Measurements from ENCODE around the gene SORCS3. TPM values are rescaled to one million over a fixed set of nuclear protein-coding genes. Genes with fewer than 3 reads are reported as not detected.

Gene SORCS3
- total RNA-seq, 2 experiments from 2014 or later = 1.7 to 2.1 TPM

DNA sequence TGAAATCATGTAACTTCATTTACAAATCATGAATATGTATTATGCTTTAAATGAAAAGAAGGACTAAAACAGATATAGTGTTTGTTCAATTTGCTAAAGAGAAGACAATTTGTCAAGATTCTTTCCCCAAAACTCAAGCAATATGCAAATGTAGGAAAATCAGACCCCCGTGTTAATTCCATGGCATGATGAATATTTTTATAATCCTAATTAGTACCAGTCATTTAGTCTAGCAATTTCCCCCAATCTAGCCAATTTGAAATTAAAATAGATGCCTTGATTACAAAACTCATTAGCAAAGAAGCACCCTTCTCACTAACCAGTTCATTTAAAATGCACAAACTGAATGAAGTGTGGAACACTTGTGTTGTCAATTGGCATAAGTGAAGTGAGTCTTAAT lies 347.6 kb downstream of the SORCS3 start:
- no peaks in the 10 kb centered on the region for H3K4me1 ChIP-seq (ENCODE audit: insufficient read depth, low read length)
- H3K4me3 Mint-ChIP-seq = no peak overlapping the region
- TF ChIP-seq, protein P1, sequence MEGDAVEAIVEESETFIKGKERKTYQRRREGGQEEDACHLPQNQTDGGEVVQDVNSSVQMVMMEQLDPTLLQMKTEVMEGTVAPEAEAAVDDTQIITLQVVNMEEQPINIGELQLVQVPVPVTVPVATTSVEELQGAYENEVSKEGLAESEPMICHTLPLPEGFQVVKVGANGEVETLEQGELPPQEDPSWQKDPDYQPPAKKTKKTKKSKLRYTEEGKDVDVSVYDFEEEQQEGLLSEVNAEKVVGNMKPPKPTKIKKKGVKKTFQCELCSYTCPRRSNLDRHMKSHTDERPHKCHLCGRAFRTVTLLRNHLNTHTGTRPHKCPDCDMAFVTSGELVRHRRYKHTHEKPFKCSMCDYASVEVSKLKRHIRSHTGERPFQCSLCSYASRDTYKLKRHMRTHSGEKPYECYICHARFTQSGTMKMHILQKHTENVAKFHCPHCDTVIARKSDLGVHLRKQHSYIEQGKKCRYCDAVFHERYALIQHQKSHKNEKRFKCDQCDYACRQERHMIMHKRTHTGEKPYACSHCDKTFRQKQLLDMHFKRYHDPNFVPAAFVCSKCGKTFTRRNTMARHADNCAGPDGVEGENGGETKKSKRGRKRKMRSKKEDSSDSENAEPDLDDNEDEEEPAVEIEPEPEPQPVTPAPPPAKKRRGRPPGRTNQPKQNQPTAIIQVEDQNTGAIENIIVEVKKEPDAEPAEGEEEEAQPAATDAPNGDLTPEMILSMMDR (IDR thresholded peaks at IDR 0.05) = no peak
- ChIA-PET POLR2A (no interaction called here), CTCF (no interaction called here)
- H3K27ac Mint-ChIP-seq = no peak overlapping the region
- no peak overlapping the region for H3K4me3 ChIP-seq (ENCODE audit: low read length)
- intact Hi-C loops (cut with DNase I, micrococcal nuclease) = no loop called here
- no peaks in the 10 kb centered on the region for H3K9me3 ChIP-seq (ENCODE audit: control insufficient read depth in 1 of 2, insufficient read depth in 1 of 2, low read length in 2 of 2)
- H3K9me3 Mint-ChIP-seq = no peaks in the 10 kb centered on the region
- H3K36me3 ChIP-seq (ENCODE audit: insufficient read depth, low read length) = no peaks in the 10 kb centered on the region
- no peaks in the 10 kb centered on the region for H3K4me1 Mint-ChIP-seq (ENCODE audit: low read depth)
- H3K27me3 Mint-ChIP-seq = no peaks in the 10 kb centered on the region
- H3K27ac ChIP-seq (ENCODE audit: low read depth in 1 of 2, low read length in 2 of 2) = no peak overlapping the region
- DNase-seq = no peak
- H3K36me3 Mint-ChIP-seq (ENCODE audit: low read depth) = no peaks in the 10 kb centered on the region
- no peaks in the 10 kb centered on the region for H3K27me3 ChIP-seq (ENCODE audit: control insufficient read depth in 1 of 2, insufficient read depth in 2 of 2, low read length in 2 of 2)
- no peak for ATAC-seq (ENCODE audit: poor library complexity)

DNA sequence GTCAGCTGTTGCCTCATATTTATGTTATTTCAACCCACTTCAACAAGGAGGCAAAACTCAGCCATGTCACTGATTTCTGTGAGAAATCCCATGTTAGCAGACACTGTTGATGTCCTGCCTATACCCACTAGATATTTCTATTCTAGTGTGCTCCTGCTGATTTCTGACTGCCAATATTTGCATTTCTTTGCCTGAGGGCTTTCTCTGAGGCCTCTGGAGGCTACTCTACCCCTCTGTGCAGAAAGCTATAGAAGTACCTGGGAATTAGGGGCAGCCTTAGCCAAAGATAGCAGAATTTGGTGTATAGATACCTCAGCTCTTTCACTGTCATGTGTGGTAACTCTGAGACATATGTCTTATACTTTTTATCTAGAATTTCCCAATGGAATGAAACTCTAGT lies 348.8 kb downstream of the SORCS3 start:
- intact Hi-C loops (cut with DNase I, micrococcal nuclease) = no loop called here
- H3K36me3 ChIP-seq (ENCODE audit: insufficient read depth, low read length) = no peaks in the 10 kb centered on the region
- no peaks in the 10 kb centered on the region for H3K4me1 ChIP-seq (ENCODE audit: insufficient read depth, low read length)
- DNase-seq (no peak), ATAC-seq (ENCODE audit: poor library complexity) (no peak)
- Mint-ChIP-seq H3K27me3 (no peaks in the 10 kb centered on the region), H3K36me3 (ENCODE audit: low read depth) (no peaks in the 10 kb centered on the region), H3K4me1 (ENCODE audit: low read depth) (no peaks in the 10 kb centered on the region), H3K9me3 (no peaks in the 10 kb centered on the region), H3K27ac (no peak overlapping the region), H3K4me3 (no peak overlapping the region)
- TF ChIP-seq, protein P1 (IDR thresholded peaks at IDR 0.05) = no peak
- H3K4me3 ChIP-seq (ENCODE audit: low read length) = no peak overlapping the region
- H3K9me3 ChIP-seq (ENCODE audit: control insufficient read depth in 1 of 2, insufficient read depth in 1 of 2, low read length in 2 of 2) = no peaks in the 10 kb centered on the region
- no peak overlapping the region for H3K27ac ChIP-seq (ENCODE audit: low read depth in 1 of 2, low read length in 2 of 2)
- no peaks in the 10 kb centered on the region for H3K27me3 ChIP-seq (ENCODE audit: control insufficient read depth in 1 of 2, insufficient read depth in 2 of 2, low read length in 2 of 2)
- POLR2A ChIA-PET = no interaction called here
- CTCF ChIA-PET = no interaction called here

DNA sequence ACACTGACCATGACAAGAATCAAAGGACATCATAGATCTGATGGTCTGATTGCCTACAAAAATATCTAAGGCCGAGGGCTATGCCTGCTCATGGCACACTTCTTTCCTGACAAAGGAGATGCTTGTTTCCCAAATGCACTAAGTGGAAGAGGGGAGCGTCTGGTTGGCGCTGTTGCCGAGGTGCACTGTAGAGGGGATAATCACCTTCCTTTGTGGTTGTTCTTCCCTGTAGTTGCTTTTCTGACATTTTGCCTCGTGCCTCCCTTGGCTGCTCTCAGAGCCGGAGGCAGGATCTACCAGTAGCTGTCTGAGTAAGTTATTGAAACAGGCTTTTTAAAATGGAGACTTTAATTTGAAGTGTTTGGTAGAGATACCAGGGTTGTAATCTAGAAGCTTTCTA lies 352.0 kb downstream of the SORCS3 start:
- no peaks in the 10 kb centered on the region for H3K9me3 Mint-ChIP-seq

More for the DNA sequence above, 352.0 kb downstream of the SORCS3 start:
- no peak overlapping the region for H3K4me3 Mint-ChIP-seq
- DNase-seq (no peak), ATAC-seq (ENCODE audit: poor library complexity) (no peak)
- Histone ChIP-seq H3K4me1 (ENCODE audit: insufficient read depth, low read length) (no peaks in the 10 kb centered on the region), H3K36me3 (ENCODE audit: insufficient read depth, low read length) (no peaks in the 10 kb centered on the region), H3K9me3 (ENCODE audit: control insufficient read depth in 1 of 2, insufficient read depth in 1 of 2, low read length in 2 of 2) (no peaks in the 10 kb centered on the region), H3K27me3 (ENCODE audit: control insufficient read depth in 1 of 2, insufficient read depth in 2 of 2, low read length in 2 of 2) (no peaks in the 10 kb centered on the region), H3K27ac (ENCODE audit: low read depth in 1 of 2, low read length in 2 of 2) (no peak overlapping the region), H3K4me3 (ENCODE audit: low read length) (no peak overlapping the region)
- intact Hi-C loops (cut with DNase I, micrococcal nuclease) = no loop called here
- no peaks in the 10 kb centered on the region for H3K36me3 Mint-ChIP-seq (ENCODE audit: low read depth)
- CTCF ChIA-PET = no interaction called here
- H3K27me3 Mint-ChIP-seq = no peaks in the 10 kb centered on the region
- H3K27ac Mint-ChIP-seq = no peak overlapping the region
- POLR2A ChIA-PET = no interaction called here
- TF ChIP-seq, protein P1 (IDR thresholded peaks at IDR 0.05) = no peak
- H3K4me1 Mint-ChIP-seq (ENCODE audit: low read depth) = no peaks in the 10 kb centered on the region
